D721Med (cell line): Measurements from ENCODE around the gene DCST2.

Experiments
- DNase-seq: peaks from one replicate; pipeline ENCODE4 v3.0.0; 2011; ENCODE audit warnings: low spot score; ENCODE audit not compliant: insufficient read length
- FAIRE-seq: peaks from 2 replicates; lab custom pipeline; 2011; peaks lifted over from hg19 to GRCh38; lab: Jason Lieb, UNC
- CTCF ChIP-seq: IDR thresholded peaks from 2 replicates; pipeline ENCODE4 v1.5.1; 2012; ENCODE audit warnings: mild to moderate bottlenecking, control low read depth; ENCODE audit not compliant: insufficient read depth; ENCODE audit errors: missing control alignments

Gene DCST2

DNA sequence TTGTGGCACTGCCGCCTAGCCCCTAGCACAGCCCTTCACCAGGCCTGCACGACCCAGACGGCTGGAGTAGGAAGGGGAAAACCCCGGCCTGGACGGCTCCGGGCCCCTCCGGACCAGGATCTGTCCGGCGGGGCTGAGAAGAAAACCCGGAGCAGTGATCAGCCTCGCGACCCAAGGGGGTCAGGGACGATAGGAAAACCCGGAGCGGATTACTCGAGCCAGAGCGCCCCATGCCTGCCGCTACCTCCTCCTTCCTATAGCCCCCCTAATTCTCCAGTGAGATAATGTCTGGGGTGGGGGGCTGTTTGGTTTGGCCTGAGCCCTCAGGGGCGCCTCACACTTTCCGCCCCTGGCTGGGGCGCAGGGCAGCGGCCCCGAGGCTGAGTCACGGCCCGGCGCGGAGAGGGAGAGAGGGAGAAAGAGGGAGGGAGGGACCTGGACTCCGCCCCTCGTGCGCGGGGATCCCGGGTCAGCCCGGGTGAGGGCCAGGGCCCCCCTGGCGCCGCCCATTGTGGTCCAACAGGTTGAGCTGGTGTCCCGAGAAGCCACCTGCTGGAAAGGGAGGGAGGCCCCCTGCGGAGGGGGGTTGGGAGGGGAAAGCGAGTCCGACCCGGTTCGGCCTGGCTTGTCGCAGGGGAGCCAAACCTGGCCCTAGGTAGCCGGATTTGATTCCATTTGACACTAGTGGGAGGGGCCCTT lies 32.7 kb downstream of the DCST2 start:
- FAIRE-seq (no peak), DNase-seq (peak; percentile 92)

DNA sequence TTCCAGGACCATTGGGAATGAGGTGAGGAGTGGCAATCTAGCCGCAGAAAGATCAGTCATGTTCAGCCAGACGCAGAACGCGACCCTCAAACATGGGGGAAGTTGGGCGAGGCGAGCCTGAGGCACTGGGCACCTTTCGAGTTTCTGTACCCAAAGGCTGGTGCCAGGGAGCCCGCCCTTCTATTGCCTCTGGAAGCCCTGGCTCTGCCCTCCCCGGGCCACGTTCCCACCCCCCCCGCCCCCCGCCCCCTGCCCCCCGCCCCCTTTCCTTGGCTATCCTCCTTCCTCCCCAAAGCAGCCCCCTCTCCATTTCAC lies 33.2 kb downstream of the DCST2 start:
- no peak for TF ChIP-seq CTCF
- DNase-seq: no peak
- no peak for FAIRE-seq

More for the DNA sequence above, 32.7 kb downstream of the DCST2 start:
- TF ChIP-seq CTCF: no peak

GRCh38 chr1:154999571-155000410 lies 33.8 kb downstream of the DCST2 start:
- no peak for TF ChIP-seq CTCF
- DNase-seq (no peak), FAIRE-seq (no peak)

DNA sequence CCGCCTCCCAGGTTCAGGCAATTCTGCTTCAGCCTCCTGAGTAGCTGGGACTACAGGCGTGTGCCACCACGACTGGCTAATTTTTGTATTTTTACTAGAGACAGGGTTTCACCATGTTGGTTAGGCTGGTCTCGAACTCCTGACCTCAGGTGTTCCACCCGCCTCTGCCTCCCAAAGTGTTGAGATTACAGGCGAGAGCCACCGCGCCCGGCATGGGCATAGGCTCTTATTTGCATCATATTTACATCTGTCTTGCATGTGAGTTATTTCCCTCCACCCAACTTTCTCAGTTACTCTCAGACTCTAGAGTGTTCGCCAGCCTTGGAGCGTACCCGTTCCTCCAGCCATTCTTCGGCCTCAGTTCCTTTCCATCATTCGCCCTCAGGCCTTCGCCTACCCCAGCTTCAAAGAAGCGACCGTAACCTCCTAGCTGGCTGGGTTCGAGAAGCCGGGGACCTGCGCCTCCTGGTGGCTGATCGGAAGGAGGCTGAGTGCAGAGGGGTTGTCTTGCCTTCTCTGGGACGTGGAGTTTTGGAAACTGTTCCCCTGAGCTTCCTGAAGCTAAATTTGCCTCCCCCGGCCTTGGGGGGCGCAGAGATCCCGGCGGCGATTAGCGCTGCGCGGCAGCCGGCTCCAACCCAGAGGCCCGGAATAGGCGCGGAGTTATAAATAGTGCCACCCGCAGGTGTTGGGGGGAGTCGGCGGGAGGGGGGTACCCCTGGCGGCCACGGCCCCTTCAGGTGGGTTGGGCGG lies 34.6 kb downstream of the DCST2 start:
- DNase-seq: peak; percentile 92
- FAIRE-seq: no peak
- peak; percentile 99 for TF ChIP-seq CTCF

DNA sequence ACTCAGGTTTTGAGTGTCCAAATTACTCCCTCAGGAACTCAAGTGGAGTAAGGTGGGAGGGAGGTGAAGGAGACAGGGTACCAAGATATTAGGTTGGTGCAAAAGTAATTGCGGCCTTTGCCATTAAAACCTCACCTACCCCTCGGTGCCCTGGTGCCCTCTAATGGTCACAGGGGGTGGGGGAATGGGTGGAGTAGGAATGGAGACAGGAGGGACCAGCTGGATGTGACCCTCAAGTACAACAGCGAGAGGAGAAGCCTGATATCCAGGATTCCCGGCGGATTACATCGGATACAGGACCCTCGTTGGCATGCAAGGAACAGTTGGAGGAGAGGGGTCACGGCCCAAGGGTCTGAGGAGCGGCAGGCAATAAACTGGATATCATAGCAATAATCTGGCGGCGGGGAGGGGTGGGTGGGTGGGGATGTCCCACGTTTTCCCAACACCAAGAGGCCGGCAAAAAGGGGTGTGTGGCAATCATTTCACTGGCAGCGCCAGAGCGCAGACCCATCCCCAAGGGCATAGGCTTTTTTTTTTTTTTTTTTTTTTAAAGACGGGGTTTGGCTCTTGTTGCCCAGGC lies 35.3 kb downstream of the DCST2 start:
- no peak for FAIRE-seq
- TF ChIP-seq CTCF: peak; percentile 17
- no peak for DNase-seq

GRCh38 chr1:154996966-154997701 lies 36.4 kb downstream of the DCST2 start:
- FAIRE-seq (no peak), DNase-seq (no peak)
- no peak for TF ChIP-seq CTCF
